GM19397 (cell line): ENCODE data around the gene BRICD5.

ENCODE experiments used
- ATAC-seq: cut with Tn5 transposase; IDR thresholded peaks from one replicate; pipeline ENCODE4 v1.9.1; 2021; ENCODE audit warnings: mild to moderate bottlenecking, moderate library complexity; ENCODE audit not compliant: unreplicated experiment

Gene BRICD5

GRCh38 chr16:2199621-2200139 is 11.0 kb downstream of the BRICD5 start:
- ATAC-seq: no peak

DNA sequence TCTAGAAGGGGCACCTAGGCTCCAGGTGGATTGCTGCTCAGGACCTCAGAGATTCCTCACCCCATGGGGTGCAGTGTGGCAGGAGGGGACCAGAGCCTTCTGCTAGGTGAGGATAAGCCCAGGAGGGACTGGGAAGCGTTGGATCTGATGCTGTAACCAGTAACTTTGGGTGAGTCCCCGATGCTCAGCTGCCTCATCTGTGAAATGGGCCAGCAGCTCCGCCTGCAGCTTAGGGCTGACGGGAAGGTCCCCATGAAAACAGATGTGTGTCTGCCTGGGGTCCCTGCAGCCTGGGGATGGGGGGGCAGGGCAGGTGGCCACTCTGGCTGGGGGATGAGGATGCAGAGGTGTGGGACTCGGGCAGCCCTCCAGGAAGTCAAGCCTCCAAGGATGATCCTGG is 11.6 kb downstream of the BRICD5 start:
- ATAC-seq: no peak

DNA sequence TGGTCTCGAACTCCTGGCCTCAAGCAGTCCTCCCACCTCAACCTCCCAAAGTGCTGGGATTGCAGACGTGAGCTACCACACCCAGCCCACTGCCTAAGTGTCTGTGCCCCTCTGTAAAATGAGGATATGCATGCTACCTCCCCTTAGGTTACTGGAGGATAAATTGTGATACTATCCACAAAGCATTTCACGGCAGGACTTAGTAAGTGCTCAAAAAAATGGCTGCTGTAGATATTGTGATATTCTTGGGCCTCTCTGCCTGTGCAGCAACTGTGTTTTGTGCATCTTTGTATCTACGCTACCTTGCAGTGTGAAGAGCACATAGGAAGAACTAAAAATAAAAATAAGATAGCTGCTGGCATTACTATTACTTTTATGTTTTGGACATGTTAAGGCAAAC is 12.4 kb downstream of the BRICD5 start:
- ATAC-seq: no peak

DNA sequence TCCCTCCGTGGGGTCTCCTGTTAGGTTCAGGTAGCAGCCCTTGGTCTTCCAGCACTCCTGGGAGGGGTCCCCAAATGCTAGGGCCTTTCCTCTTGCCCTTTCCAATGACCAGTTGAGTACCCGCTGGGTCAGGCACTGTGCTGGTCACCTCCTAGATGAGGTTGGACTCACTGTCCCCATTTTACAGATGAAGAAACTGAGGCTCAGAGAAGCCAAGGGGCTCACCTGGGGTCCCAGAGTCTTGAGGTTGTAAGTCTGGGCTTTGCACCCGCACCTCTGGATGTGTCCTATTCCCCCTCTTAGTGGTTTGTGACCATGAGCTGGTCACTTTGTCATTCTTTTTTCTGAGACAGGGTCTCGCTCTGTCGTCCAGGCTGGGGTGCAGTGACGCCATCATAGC is 12.9 kb downstream of the BRICD5 start:
- no peak for ATAC-seq

DNA sequence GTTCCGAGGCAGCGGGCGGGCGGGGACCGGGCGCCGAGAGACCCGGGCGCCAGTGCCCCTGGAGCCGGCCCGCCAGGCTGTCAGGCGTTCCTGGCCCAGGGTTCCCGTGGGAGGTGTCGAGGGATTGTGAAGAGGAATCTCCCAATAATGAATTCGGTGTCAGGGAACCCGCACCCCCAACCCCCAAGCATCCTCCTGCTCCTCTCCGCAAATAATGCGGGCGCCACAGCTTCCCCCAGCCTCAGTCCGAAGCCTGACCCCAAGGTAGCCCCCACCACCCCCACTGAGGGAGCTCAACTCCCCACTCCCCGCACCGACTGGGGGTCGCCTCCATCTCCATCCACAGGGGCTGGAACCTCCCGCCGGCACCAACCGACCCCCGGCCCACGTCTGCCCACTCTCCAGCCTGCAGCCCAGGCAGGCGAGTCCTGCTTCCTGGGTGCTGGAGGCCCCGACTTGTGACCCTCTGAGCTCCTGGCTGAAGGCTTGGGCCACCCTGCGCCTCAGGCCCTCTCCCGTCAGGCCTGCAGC is 13.6 kb downstream of the BRICD5 start:
- ATAC-seq: no peak

GRCh38 chr16:2196162-2196980 is 14.3 kb downstream of the BRICD5 start, which contains the start of gene CASKIN1:
CASKIN1 (minus strand) TSS chr16:2196605; CDS start chr16:2196432, 173 bp downstream.
- no peak for ATAC-seq

DNA sequence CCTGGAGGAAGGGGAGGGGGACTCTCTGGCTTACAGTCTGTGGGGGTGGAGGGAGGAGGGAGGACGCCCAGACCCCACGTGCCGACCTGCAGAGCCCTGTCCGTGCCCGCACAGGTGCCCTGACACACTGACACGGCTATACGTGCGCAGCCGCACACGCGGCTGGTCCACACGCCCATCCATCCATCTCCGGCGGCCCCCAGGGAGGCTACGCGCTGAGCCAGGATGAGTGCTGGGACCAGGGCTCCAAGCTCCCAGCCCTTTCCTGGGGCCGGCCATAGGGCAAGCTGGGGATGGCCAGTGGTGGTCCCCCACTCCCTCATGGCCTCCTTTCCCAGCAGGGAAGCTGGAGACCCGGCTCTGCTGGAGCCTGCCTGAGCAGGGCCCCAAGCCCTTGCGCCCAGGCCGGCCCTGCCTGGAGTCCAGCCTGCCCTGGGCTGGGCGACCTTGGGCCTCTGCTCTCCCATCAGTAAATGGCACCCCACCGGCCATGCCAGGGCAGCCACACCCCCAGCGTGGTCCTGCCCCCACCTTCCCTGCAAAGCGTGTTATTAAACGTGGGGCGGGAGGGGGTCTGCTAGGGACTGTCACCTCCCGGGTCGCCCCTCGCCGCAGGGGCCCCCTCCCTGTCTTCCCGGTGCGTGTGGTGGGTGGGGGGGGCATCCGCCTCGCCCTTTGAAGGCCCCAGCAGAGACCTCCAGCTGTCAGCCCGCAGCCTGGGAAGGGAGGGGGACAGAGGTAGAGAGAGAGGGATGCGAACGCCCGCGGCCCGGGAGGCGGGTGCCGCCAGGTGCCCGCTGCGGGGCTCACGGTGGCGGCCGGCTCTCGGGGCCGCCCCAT is 15.1 kb downstream of the BRICD5 start:
- ATAC-seq: no peak

DNA sequence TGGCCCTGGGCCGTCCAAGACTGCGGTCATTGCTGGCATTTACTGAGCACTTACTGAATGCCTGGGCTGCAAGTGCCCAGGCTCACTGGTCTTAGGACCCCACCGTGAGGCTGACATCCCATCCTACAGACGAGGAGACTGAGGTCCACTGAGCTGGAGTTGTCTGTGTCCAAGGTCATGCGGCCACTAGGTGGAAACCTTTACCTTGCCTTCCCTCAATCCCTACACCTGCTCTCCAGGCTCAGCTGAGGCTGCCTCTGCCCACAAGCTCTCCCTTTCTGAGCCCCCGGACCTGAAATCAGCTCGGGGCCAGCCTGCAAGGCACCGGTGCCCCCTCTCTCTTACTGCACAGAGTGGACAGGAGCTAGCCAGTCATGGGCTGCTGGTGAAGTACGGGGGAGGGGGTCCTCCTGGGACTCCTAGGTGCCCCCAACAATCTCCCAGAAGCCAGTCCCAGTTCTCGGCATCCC is 15.8 kb downstream of the BRICD5 start:
- ATAC-seq: no peak

- no peak for ATAC-seq
Measured at GRCh38 chr16:2194166-2194834, 16.4 kb downstream of the BRICD5 start.

DNA sequence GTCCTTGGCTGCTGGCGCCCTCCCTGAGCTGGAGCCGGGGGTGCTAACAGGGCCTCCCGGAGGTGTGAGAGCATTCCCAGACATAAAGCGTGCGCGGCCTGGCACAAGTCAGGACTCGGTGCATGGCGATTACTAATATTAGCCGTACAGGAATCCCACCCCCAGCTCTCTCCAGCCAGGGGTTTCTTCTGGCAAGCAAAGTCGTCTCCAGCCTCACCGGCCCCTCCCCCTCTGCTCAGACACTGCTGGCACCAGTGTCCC is 19.3 kb downstream of the BRICD5 start:
- no peak for ATAC-seq

- no peak for ATAC-seq
Measured at GRCh38 chr16:2190659-2191445, 19.8 kb downstream of the BRICD5 start.

GRCh38 chr16:2190002-2190658 is 20.5 kb downstream of the BRICD5 start:
- no peak for ATAC-seq

- ATAC-seq: no peak
Measured at GRCh38 chr16:2189252-2189893, 21.3 kb downstream of the BRICD5 start.

GRCh38 chr16:2188395-2188794 is 22.3 kb downstream of the BRICD5 start:
- no peak for ATAC-seq

DNA sequence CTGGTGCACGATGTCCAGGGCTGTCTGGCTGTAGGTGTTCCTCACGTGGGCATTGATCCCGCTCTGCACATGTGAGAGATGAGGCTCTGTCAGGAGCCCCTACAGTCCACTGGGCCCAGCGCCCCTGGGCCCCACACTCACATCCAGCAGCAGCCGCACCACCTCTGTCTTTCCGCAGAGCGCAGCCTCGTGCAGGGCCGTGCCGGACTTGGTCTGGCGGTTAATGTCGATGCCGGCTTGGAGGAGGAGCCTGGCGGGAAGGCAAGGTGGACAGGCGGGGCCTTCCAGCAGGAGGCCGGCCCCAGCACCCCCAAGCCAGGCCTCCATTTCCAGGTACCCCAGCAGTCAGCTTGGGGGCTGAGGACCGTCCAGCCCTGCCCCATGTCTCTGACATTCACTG is 23.5 kb downstream of the BRICD5 start:
- ATAC-seq: no peak

DNA sequence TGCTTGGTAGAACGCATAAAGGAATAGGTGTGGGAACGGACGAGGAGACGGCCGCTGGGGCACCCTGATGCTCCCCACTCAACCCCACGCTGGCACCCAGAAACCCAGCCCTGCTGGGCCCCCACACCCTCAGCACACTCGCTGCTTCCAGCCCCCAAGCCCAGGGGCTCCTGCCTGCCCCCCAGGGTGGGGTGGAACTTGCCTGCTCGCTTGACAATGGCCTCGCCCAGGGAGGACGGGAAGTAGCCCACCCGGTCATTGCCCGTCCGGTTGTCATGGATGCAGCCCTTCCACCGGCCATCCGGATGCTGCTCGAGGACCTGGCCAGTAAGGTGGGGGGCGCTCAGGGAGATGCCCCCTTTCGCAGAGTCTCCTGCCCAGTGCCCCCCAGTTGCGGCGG is 24.2 kb downstream of the BRICD5 start:
- no peak for ATAC-seq

DNA sequence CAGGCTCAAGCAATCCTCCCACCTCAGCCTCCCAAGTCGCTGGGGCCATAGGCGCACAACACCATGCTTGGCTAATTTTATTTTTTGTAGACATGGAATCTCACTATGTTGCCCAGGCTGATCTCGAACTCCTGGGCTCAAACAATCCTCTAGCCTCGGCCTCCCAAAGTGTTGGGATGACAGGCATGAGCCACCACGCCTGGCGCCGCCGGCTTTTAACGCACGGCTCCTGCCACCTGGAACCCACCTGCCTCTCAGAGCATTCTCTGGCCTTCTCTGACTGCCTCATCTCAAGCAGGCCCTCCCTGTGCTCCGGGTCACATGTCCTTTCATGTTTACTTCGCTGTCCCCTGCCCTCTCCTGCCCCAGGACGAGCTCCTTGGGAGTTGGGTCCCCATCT is 24.6 kb downstream of the BRICD5 start:
- no peak for ATAC-seq

- no peak for ATAC-seq
Measured at GRCh38 chr16:2184962-2185361, 25.7 kb downstream of the BRICD5 start.

DNA sequence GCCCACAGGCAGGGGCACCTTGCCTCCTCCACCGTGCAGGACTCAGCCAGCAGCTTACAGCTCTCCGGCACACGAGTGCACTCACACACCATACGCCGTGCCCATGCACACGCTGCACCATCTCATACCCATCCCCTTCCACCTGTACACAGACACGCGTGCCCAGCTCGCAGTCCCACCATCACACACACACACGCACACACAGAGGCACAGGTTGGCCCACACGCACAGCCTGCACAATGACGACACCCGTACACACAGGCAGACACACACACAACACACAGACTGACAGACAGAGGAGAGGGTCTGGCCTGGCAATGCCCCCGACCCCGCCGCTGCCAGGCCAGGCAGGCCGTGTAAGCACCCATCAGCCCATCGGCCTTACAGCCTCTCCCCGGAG is 26.3 kb downstream of the BRICD5 start:
- no peak for ATAC-seq
